Large intestine (tissue), 3 donors: ENCODE measurements around the gene GFRA3. TPM values are rescaled to one million over a fixed set of nuclear protein-coding genes. Genes with fewer than 3 reads are reported as not detected.
A peak's percentile ranks its signal among the peaks of the same experiment; 100 is the strongest.

ENCODE experiments used
- DNase-seq, 2 donors: peaks; one replicate each; pipeline versions ENCODE4 v3.0.0 to v3.0.0-alpha.2; 2013
- H3K27ac ChIP-seq: one replicate; pipeline ENCODE4 v1.5.1; 2013; ENCODE audit warnings: low read length
- H3K27me3 ChIP-seq: 2 replicates; pipeline ENCODE4 v1.6.1; 2013; ENCODE audit warnings: low read length; ENCODE audit not compliant: control insufficient read depth, insufficient read depth
- H3K36me3 ChIP-seq: 2 replicates; pipeline ENCODE4 v1.6.1; 2013; ENCODE audit warnings: low read length; ENCODE audit not compliant: control insufficient read depth, insufficient read depth
- H3K4me1 ChIP-seq: one replicate; pipeline ENCODE4 v1.6.1; 2013; ENCODE audit warnings: low read length; ENCODE audit not compliant: control insufficient read depth, insufficient read depth
- H3K4me3 ChIP-seq: one replicate; pipeline ENCODE4 v1.5.1; 2013; ENCODE audit warnings: low read length
- H3K9me3 ChIP-seq: one replicate; pipeline ENCODE4 v1.6.1; 2013; ENCODE audit warnings: mild to moderate bottlenecking, low read depth, low read length, moderate library complexity; ENCODE audit not compliant: control insufficient read depth
- WGBS: methylation state at CpG from one replicate; pipeline ENCODE4 v1.1.5; 2013; ENCODE audit warnings: low lambda C conversion rate; ENCODE audit not compliant: insufficient coverage; 5-methylcytosine and 5-hydroxymethylcytosine counted together
- polyA plus RNA-seq: library from polyadenylated mRNA; unstranded; fragments of 120-200 nt; gene quantifications from one replicate; pipeline ENCODE4 v1.2.1, GENCODE V29; 2013

GFRA3 gene
- polyA plus RNA-seq, 1 donor: 6.9 TPM

DNA sequence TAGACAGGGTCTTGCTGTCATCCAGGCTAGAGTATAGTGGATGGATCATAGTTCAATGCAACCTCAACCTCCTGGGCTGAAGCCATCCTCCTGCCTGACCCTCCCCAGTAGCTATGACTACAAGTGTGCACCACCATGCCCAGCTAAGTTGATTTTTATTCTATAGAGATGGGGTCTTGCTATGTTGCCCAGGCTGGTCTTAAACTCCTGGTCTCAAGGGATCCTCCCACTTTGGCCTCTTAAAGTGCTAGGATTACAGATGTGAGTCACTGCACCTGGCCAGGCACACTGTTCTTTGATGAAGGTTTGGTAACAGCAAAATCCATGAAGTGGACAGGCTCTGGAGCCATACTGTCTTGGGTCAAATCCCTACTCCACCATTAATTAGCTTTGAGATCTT is 6.5 kb upstream of the GFRA3 start:
- H3K4me1 ChIP-seq: peaks cover under 1% of the 10 kb centered on the region
- no peaks in the 10 kb centered on the region for H3K9me3 ChIP-seq
- no peaks in the 10 kb centered on the region for H3K27me3 ChIP-seq
- no peak overlapping the region for H3K27ac ChIP-seq
- peaks cover 10% of the 10 kb centered on the region for H3K36me3 ChIP-seq
- H3K4me3 ChIP-seq: no peak overlapping the region
- no peak for DNase-seq

- no CpG with 5 or more reads among the region's 2 CpGs for WGBS
- DNase-seq: peak in 1 of 2 donors; percentile 20
- Histone ChIP-seq H3K27me3 (peaks cover 5% of the 10 kb centered on the region), H3K9me3 (no peaks in the 10 kb centered on the region), H3K4me3 (no peak overlapping the region), H3K4me1 (peaks cover 22% of the 10 kb centered on the region), H3K27ac (no peak overlapping the region), H3K36me3 (no peaks in the 10 kb centered on the region)
Measured at GRCh38 chr5:138276402-138277054, 2.1 kb upstream of the GFRA3 start.

- Histone ChIP-seq H3K4me1 (peaks cover 22% of the 10 kb centered on the region), H3K9me3 (no peaks in the 10 kb centered on the region), H3K4me3 (no peak overlapping the region), H3K27me3 (peaks cover 5% of the 10 kb centered on the region), H3K36me3 (no peaks in the 10 kb centered on the region), H3K27ac (no peak overlapping the region)
- WGBS: no CpG with 5 or more reads among the region's 1 CpG
- no peak for DNase-seq
Measured at GRCh38 chr5:138275895-138276294, 1.5 kb upstream of the GFRA3 start.

- peak; percentile 35 to 58 for DNase-seq
- Histone ChIP-seq H3K27me3 (peaks cover 5% of the 10 kb centered on the region), H3K4me1 (peaks cover 22% of the 10 kb centered on the region), H3K36me3 (no peaks in the 10 kb centered on the region), H3K9me3 (no peaks in the 10 kb centered on the region), H3K4me3 (no peak overlapping the region), H3K27ac (no peak overlapping the region)
- WGBS: 100% methylated on average over 1 of the region's 3 CpGs
Measured at GRCh38 chr5:138275379-138275782, 960 bp upstream of the GFRA3 start.

GRCh38 chr5:138273834-138274188 is 610 bp downstream of the GFRA3 start:
- peaks cover 5% of the 10 kb centered on the region for H3K27me3 ChIP-seq
- no peaks in the 10 kb centered on the region for H3K36me3 ChIP-seq
- peaks cover 22% of the 10 kb centered on the region for H3K4me1 ChIP-seq
- H3K9me3 ChIP-seq: no peaks in the 10 kb centered on the region
- no CpG with 5 or more reads among the region's 6 CpGs for WGBS
- DNase-seq: peak in 1 of 2 donors; percentile 8
- H3K4me3 ChIP-seq: peak overlapping the region; percentile 38
- H3K27ac ChIP-seq: no peak overlapping the region

DNA sequence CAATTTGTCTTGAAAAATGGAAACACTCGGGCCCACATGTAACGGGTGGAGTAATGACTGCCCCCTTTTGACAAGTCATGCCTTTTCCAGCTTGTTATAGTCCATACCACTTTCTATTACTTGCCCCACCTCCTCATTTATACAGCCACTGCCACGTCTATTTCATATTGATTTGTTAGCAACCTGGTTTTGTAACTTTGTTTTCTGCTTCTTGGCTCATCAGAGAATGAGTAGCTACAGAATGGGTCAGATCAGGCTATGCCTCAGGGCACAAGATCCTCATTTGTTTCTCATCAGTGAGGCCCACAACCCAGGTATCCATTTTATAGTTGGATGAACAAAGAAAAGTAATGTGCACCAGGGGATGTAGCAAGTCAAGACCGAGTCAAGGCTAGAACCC is 1.7 kb downstream of the GFRA3 start:
- peaks cover 22% of the 10 kb centered on the region for H3K4me1 ChIP-seq
- H3K36me3 ChIP-seq: no peaks in the 10 kb centered on the region
- no peak overlapping the region for H3K27ac ChIP-seq
- no peak overlapping the region for H3K4me3 ChIP-seq
- H3K27me3 ChIP-seq: peaks cover 5% of the 10 kb centered on the region
- WGBS: no CpG with 5 or more reads among the region's 4 CpGs
- no peaks in the 10 kb centered on the region for H3K9me3 ChIP-seq
- no peak for DNase-seq

DNA sequence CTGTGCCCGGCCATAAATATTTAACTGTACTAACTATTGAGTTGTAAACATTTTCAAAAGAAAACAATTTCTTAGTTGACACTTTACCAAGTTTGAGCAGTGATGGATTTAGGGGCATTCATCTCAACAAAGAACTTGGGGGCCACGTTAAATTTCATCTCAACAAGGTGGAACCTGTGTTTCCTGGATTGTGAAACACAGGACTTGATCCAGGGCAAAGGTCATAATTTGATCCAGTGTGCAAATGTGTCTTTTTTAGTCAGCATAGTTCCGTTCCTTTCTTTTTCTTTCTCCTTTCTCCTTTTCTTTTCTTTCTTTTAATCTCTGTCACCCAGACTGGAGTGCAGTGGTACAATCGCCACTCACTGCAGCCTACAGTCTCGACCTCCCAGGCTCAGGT is 3.1 kb downstream of the GFRA3 start:
- 0% methylated on average over 1 of the region's 5 CpGs for WGBS

DNA sequence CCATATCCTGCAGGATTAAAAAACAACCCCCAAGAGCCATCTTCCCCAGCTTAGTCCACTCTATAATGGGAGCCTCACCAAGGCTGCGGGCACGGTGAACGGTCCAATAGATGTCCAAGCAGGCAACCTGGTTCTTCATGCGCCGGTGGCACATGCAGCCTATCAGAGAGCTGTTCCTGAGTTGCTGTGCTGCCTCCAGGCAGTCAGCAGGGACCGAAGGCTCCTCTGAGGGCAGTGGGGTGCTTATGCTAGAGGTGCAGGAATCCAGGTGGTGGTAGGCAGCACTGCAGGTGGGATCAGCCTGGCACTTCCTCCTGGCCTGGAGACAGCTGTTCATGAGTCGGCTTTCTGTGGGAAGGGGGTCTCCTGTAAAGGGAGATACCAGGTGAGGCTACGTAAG is 10.2 kb downstream of the GFRA3 start:
- Histone ChIP-seq H3K27me3 (no peaks in the 10 kb centered on the region), H3K36me3 (no peaks in the 10 kb centered on the region), H3K4me3 (no peak overlapping the region), H3K4me1 (no peaks in the 10 kb centered on the region), H3K27ac (no peak overlapping the region), H3K9me3 (no peaks in the 10 kb centered on the region)
- DNase-seq: no peak
- no CpG with 5 or more reads among the region's 8 CpGs for WGBS

More for the DNA sequence above, 3.1 kb downstream of the GFRA3 start:
- DNase-seq: peak; percentile 5 to 52
- Histone ChIP-seq H3K36me3 (no peaks in the 10 kb centered on the region), H3K4me1 (peaks cover 22% of the 10 kb centered on the region), H3K27ac (no peak overlapping the region), H3K4me3 (no peak overlapping the region), H3K9me3 (no peaks in the 10 kb centered on the region), H3K27me3 (peaks cover 5% of the 10 kb centered on the region)

DNA sequence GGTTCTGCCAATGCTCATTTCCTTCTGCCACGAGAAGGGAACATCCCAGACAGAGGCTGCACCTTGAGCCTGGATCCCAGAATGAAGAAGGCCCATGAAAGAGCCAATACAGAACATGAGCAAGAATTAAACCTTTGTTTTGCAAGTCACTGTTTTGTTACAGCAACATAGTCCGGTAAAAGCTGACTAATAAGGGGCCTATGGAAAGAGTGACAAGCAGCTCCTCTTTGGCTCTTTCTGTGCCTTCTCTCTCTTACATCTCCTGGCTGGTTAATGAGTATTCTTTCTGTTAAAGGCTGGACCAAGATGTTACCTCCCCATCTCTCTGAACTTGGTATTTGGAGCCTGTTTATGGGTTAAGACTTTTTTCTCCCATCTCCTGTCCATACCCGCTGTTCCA is 10.8 kb downstream of the GFRA3 start:
- no CpG with 5 or more reads among the region's 3 CpGs for WGBS
- Histone ChIP-seq H3K4me1 (no peaks in the 10 kb centered on the region), H3K27me3 (no peaks in the 10 kb centered on the region), H3K9me3 (no peaks in the 10 kb centered on the region), H3K27ac (no peak overlapping the region), H3K36me3 (no peaks in the 10 kb centered on the region), H3K4me3 (no peak overlapping the region)
- DNase-seq: no peak

- Histone ChIP-seq H3K36me3 (no peaks in the 10 kb centered on the region), H3K27ac (no peak overlapping the region), H3K4me3 (no peak overlapping the region), H3K27me3 (peaks cover 4% of the 10 kb centered on the region), H3K9me3 (no peaks in the 10 kb centered on the region), H3K4me1 (no peaks in the 10 kb centered on the region)
- WGBS: 92% methylated on average over 2 of the region's 4 CpGs
- no peak for DNase-seq
Measured at GRCh38 chr5:138258704-138259292, 15.6 kb downstream of the GFRA3 start.

DNA sequence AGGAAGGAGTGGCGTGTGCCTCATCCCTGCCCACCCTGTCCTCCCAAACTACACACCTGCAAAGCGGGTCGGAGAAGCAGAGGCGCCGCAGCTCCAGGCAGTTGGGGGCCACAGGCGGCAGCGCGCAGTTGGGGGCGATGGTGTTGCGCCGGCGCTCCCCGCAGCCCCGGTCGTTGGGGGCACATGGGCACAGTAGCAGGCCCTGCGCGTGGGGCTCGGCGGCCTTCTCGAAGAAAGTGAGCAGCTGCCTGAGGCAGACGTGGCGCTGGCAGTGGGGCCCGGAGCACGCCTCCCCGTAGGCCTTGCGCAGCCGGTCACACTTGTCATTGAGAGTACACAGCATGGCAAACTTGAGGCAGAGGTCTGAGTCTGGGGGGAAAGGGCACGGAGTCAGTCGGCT is 16.8 kb downstream of the GFRA3 start:
- no peak for DNase-seq
- no peak overlapping the region for H3K4me3 ChIP-seq
- no CpG with 5 or more reads among the region's 29 CpGs for WGBS
- peaks cover 4% of the 10 kb centered on the region for H3K27me3 ChIP-seq
- H3K27ac ChIP-seq: no peak overlapping the region
- no peaks in the 10 kb centered on the region for H3K36me3 ChIP-seq
- H3K9me3 ChIP-seq: no peaks in the 10 kb centered on the region
- H3K4me1 ChIP-seq: no peaks in the 10 kb centered on the region
